GM19372 (cell line): ENCODE data around the gene FAN1.

Experiments
- ATAC-seq: cut with Tn5 transposase; IDR thresholded peaks from one replicate; pipeline ENCODE4 v1.9.1; 2021; ENCODE audit warnings: mild to moderate bottlenecking, low read depth, moderate library complexity; ENCODE audit not compliant: unreplicated experiment

FAN1 gene

DNA sequence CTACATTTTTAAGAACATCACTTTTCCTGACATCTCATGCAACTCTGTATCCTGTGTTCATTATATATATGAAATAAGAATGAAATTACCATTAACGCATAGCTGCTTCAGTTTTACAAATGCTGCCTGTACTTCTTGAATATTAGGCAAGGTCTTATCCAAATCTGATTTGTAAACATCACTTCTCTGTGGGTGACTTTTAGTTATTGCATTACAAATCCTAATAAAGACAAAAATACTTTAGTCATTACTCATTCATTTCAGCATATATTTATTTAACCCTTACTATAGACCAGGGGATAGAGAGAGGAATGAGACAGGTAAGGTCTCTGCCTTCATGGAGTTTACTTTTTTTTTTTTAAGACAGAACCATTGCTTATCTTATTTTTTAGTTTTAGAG is 51.0 kb downstream of the FAN1 start:
- no peak for ATAC-seq

DNA sequence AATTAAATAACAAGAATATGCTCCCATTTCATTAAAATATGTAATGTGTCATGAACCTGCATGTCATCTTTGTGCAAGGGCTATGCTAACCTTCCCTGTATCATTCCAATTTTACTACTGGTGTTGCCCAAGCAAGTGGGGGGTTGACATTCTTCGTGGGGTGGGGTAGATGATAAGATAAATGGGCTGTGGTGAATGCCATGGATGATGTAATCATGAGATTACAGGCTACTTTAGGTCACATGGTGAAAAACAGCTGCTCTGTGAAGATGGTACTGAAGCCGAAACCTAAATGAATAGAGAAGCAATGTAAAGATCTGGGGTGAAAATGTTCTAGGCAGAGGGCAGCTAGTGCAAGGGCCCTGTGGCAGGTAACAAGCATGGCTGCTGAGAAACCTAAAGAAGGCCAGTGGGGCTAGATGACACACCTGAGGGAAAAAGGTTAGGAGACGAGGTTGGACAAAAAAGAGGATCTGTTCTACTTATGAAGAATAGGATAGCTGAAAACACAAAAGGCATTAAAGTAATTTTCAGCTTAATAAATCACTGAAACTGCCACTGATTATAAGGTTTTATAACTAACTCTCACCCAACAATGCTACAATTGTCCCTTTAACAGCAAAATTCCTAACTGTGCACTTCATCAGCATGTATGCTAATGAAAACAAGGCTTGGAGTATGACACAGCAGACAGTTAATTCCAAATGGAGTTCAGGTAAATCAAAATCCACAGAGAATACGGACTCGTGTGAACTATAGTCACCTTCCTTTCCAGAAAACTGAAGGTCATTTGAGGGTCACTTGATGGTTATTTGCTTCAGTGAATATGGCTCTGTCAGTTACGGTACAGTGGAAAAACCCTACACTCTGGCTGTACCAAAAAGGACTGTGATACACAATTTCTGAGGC is 52.8 kb downstream of the FAN1 start:
- no peak for ATAC-seq

DNA sequence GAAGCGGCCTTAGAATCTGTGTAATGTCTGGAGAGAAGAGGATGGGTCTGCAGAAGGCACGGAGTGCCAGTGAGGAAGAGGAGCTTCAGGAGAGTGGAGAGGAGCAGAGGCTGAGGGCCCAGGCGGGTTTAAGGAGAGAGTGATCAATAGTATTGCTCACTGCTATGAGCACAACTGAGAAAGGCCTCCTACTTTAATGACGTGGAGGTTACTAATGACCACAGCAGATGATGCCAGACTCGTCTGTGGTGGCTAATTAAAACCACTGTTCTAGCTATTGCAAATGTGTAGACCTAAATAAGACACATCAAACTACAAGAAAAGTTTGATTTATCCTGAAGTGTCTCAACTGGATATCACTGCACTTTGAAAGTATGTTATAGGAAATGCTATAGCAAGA is 54.5 kb downstream of the FAN1 start:
- no peak for ATAC-seq

DNA sequence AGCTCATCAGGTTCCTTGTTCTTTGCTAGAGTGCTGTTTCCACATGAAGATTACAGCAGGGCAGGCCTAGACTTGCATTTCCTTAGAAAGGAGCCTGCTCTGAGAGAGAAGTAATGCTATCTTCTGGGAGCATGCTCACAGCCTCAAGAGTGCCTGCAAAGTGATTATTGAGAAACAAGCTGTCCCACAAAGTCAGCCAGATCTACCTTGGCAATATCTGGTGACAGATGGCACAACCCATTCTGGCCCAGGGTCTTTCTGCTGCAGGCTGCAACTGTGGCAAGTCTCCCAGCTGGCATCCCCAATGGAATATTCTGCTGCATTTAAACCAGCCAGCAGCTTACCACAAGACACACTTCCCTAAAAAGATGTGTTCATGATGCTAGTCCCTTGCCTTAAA is 58.4 kb downstream of the FAN1 start:
- no peak for ATAC-seq

DNA sequence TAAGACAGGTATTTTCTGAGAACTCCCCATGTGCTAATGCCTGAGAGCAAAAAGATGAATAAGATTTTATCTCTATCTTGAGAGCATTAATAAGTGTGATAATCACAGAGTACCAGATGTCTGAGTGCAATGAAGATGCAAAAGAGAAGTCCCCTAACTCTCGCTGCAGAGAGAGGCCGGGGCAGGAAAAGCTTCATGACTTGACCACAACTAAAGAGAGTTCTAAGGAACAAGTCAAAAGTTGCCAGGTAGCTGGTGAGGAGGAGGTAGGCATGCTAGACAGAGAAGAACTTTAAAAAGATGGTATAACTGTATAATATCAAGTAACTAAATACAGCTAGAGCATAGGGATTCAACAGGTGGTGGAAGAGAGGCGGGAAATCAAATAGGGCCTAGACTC is 58.9 kb downstream of the FAN1 start:
- ATAC-seq, result no peak

DNA sequence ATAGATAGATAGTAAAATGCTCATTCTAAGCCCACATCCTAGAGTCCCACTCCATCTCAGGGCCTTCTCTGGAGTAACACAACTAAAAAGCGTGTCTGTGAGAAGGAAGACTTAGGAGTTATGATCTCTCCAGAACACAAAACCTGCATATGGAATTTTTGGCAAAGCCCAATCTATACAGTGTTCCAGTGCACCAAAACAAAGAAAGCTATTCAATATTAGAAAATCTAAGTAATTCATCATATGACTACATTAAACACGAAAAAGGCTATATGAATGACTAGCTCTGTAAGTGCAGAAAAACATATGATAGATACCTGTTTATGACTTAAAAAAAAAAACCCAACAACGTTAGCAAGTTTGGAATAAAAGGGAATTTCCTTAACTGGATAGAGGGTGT is 60.0 kb downstream of the FAN1 start:
- no peak for ATAC-seq

DNA sequence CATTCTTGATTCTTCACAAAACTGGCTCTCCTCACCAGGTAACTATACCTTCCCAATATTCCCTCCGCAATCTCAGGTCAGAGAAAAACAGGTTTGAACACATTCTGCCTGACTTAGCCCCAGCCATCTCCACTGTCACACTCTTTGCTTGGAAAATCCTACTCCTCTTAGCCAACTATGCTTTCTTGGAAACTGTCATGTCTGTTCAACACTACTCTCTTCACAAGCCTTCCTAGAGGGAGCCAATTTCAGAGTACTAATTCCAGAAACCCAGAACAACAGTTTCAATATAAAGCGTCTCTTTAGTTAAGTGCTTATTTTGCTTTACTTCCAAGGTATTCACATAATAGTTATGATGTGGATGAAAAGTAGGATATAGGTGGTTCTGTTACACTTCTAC is 66.0 kb downstream of the FAN1 start:
- no peak for ATAC-seq

DNA sequence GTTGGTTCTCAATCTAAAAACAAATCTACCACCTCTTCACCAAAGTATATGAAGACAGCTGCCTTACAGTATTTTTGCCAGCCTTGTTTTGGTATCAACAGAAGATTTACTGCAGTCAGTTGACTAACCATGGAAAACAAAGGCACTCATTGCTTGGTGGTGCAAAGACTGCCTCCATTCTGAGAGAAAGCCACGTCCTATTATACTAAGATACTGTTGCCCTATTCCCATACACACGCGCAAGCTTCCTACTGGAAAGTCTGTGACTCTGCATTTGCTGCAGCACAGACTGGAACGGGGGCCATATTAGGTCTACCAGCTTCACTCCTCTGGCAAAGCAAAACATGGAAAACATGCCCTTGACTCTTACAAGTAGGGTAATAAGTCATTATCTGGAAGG is 69.7 kb downstream of the FAN1 start:
- ATAC-seq, result no peak

DNA sequence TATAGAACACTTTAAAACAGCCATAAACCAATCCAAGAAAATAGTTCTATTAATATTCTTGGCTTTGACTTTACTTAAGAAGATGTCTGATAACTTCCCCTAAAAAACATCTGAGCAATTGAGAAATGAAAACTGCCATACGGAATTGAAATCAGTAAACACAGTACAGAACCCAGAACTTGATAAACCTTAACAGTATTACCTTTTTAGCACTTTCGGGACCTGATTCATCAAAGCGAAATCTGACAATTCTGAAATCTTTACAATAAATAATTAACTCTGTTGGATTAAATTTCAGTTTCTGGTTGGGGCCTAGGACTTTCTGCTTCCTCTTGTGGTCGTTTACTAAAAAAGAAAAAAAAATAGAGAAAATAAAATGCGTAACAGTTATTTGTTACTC is 70.4 kb downstream of the FAN1 start:
- no peak for ATAC-seq

DNA sequence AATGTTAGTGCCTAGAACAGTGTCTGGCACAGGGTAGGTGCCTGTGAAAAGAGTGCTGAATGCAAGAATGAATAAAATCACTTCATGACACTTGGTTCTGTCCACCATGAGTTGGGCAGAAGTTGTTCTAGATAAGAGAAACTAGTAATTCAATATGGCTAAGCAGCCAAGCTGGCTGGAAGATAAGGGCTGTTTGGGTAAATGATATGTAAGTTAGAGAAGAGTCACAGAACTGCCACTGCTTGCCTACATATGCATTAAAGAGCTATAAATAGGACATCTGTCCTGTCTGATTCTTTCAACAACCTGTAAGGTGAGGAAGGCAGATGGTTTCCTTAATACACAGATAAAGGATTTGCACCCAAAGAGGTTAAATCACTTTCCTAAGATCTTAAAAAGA is 74.6 kb downstream of the FAN1 start:
- ATAC-seq, result no peak

DNA sequence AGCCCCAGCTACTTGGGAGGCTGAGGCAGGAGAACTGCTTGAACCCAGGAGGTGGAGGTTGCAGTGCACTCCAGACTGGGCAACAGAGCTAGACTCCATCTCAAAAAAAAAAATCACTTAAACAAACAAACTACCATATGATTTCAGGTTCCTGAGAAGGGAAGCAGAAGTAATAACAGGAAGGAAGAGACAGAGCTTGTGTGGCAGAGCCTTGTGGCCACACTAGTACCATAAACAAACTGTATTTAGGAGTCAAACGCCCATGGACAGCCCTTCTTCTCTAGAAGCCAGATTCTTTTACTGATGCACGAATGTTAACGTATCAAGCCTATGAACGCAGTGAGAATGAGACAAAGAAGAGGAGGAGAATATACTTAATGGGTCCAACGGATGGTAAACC is 75.7 kb downstream of the FAN1 start:
- no peak for ATAC-seq

DNA sequence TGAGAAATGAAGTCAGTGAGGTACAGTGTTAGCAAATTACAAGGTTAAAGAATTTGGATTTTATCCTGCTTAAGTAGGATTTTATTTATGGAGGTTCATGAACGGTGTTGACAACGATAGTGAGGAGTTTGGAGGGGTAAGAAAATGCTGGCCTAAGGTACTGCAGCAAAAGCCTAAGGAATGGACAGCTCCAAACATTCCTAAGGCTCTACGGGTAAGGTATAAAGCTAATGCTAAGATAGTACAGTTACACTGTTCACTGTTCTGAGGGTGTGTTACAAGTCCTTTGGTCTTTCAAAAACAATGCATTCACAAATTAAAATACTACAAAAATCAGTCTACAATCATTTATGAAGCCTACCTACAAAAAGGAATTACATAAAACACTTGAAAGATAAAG is 80.4 kb downstream of the FAN1 start:
- ATAC-seq, result no peak

DNA sequence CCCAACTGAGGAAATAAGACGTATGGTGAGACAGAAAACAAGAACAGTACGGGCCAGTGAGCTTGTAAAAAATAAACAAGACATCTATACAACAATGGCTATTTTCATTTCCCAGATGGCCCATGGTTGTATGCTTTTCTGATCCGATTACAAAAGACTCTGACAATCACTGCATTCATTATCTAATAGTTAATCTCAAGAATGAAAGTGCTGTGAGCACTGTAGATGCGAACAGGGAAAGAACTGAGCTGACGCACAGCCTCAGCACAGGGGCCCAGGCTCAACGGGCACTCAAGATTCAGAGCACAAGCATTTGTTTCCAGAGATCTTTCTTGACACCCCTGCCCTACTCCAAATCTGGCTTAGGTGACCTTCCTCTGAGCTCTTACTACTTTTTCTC is 80.8 kb downstream of the FAN1 start:
- ATAC-seq, result no peak

DNA sequence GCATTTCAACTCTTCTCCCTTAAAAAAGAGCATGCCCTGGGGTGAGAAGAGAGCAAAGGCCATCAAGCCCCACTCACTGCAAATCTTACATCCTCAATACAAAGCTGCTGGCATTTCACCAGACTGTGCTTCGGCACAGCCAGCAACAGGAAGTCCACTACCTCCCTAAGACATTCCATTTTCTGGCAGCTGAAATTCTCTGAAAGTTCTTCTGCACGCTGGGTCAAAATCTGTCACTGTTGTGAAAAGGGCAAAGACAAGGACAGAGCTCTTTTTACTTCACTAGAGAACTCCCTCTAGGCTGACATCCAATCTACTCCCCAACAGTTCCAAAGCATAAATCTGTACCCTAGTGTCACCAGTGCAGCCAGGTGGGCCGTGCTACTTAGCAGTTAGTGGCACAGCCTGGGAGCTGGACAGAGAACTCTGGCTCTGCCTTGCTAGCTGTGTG is 81.4 kb downstream of the FAN1 start:
- no peak for ATAC-seq

DNA sequence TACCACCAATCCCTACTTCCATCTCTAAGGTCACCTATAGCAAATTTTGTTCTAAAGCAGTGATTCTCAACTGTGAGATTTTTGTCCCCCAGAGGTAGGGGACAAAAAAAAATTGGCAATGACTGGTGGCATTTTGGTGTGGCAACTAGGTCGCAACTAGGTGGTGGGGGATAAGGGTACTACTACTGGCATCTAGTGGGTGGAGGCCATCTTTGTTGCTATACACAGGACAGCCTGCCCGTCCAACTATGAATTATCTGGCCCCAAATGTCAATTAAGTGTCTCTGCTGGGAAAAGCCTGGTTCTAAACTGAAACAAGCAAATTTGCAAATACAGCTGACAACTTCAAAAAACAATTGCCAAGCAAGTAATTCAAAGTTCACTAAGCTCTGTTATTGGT is 86.3 kb downstream of the FAN1 start:
- ATAC-seq, result no peak

DNA sequence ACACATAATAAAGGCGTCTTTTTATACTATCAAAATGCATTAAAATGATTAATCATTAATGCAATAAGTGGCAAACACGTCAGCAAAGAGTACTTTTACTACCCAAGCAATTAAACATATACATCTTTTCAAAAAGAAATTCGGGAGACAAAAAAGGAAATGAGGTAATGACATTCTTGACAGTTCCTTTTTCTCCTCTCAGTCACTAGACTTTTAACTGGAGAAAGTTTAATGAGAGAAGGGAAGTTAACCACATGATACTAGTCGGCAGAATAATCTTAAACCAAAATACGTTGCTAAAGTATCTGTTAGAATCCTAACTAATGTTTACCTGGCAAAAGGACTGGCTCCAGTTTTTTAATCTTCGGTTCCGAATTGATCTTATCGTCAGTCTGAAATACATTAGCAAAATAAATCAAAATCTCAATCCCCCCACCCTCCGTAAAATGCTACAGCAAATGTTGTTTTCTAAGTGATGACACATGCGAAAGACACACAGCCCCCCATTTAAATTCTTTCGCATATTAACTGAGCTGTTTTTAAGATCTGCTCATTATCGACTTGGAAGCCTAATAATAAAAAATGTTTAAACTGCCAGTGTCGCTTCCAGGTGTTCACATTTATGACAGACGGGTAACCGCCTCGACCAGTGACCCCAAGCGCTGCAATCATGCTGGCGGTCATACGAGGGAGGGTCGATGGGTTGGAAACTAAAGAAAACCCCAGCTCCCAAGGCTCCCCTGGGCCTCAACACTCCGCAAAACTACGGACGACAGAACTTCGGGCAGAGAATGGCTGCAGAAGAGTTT is 86.9 kb downstream of the FAN1 start:
- ATAC-seq, result peak; percentile 6

DNA sequence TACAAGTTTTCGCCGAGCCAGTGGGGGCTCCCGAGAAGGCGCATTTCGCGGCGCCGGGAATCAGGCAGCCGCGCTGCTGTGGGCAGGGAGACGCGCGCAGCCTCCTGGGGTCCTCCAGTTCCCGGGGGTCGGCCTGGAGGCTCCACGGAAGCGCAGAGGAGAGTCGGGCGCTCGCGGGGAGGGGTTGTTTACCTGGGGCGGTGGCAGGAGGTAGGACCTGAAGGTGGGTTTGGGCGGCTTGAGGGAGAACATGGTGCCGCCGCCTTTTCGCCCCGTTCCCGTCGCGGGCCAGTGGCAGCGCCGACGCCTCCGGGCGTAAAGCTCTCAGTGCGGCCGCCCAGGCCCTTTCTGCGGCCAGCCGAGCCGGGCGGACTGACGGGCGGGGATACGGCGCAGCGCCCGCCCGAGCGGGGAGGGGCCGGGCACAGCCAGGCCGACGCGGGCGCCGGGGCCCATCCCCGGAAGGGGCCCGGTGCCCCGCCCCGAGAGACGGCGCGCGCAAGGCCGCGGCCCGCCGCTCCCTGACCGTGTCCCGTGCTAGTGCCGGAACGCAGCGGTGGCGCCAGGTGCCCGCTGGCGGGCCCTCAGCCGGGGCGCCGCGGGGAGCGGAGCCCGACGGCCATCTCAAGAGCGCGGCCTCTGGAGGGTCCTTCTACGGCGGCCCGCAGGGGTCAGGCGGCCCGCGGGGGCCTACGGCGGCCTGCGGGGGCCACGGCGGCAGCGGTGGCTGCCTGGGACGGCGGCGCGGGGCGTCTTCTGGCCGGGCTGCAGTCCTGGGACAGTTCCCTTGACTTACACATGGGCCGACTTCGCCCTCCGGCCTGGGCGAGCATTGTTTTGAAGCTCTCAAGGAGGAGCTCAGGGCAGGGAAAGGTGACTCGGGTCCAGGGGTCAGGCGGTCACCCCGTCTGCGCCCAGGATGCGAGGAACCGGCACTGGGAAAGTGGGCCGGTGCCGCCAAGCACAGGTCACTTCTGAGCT is 87.8 kb downstream of the FAN1 start, which contains the start of gene MTMR10:
Gene MTMR10 (minus strand): TSS at position 374 of the 981 bp plus-strand sequence. CDS start 122 bp downstream, at position 252.
- peak; percentile 82 for ATAC-seq

DNA sequence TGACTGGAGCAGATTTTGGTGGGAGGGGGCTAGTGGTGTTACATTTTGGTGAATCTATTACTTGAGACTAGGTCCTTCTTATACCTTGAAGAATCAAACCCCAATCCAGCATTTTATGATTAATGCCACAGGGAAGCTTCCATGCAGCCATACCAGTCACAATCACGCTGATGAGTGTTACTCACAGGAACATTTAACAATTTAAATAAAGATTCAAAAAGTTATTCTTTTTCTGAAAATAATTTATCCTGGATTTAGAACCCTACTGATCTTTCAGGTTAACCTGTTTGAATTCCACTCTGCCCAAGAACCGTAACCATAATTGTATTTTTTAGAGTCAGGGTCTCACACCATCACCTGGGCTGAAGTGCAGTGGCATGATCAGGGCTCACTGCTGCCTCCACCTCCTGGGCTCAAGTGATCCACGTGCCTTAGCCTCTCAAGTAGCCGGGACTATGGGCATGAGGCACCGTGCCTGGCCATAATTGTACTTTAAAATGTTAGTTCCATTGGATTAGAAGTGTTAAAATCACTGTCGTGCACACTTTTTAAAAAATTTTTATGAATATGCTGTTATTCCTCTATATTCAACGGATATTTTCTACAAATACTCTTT is 88.6 kb downstream of the FAN1 start:
- no peak for ATAC-seq
